A549 (cell line): ENCODE measurements around the gene PRPF8. TPM values are rescaled to one million over a fixed set of nuclear protein-coding genes. Genes with fewer than 3 reads are reported as not detected.

ENCODE experiments used
- ATAC-seq, 2 experiments: fragments of 200-7000 bp in 1 of 2; fragments of >200 bp in 1 of 2; cut with Nextera tagmentation in 1 of 2; cut with Tn5 transposase in 1 of 2; 3 replicates each; pipeline versions ENCODE4 v1.8.0 to v1.9.1; 2018 to 2020; ENCODE audit warnings: mild to moderate bottlenecking in 1 of 2, moderate library complexity in 1 of 2
- CTCF ChIA-PET: fragments of 300-600 bp; sonication (Branson Sonifier 250); formaldehyde crosslinking; extraction: SDS; loops from one replicate; lab custom pipeline; 2021; ENCODE audit warnings: antibody characterized with exemption, inconsistent platforms; lab: Yijun Ruan, JAX
- POLR2A ChIA-PET: fragments of 350-600 bp; formaldehyde crosslinking; extraction: SDS; loops from one replicate; lab custom pipeline; 2021; ENCODE audit warnings: antibody characterized with exemption, inconsistent platforms; lab: Yijun Ruan, JAX
- DNase-seq, 2 experiments: peaks; one replicate each; pipeline versions ENCODE4 v3.0.0 to v3.0.0-alpha.2; 2011 to 2016; ENCODE audit warnings: low read depth in 1 of 2, low spot score in 1 of 2
- FAIRE-seq: peaks from 2 replicates; lab custom pipeline; 2011; peaks lifted over from hg19 to GRCh38; lab: Jason Lieb, UNC
- H3K27ac ChIP-seq, 2 experiments: fragments of >200 bp; sonication (Bioruptor Twin); formaldehyde crosslinking; 3 replicates each; pipeline ENCODE4 v1.5.1; 2016 to 2017
- H3K4me1 ChIP-seq: fragments of >200 bp; sonication (Bioruptor Twin); formaldehyde crosslinking; 3 replicates; pipeline ENCODE4 v1.6.1; 2016
- H3K4me2 ChIP-seq: fragments of >200 bp; sonication (Bioruptor Twin); formaldehyde crosslinking; 3 replicates; pipeline ENCODE4 v1.6.1; 2016
- H3K4me3 ChIP-seq: fragments of >200 bp; sonication (Bioruptor Twin); formaldehyde crosslinking; 3 replicates; pipeline ENCODE4 v1.5.1; 2016
- H3K9me3 ChIP-seq: fragments of >200 bp; sonication (Bioruptor Twin); formaldehyde crosslinking; 3 replicates; pipeline ENCODE4 v1.6.1; 2016
- BHLHE40 ChIP-seq: IDR thresholded peaks from 2 replicates; pipeline ENCODE4 v1.6.1; 2012; ENCODE audit warnings: low read depth, low read length, inconsistent platforms
- CHD4 ChIP-seq: fragments of 200-600 bp; sonication (generic); IDR thresholded peaks from 2 replicates; pipeline ENCODE4 v1.6.1; 2016; ENCODE audit warnings: antibody characterized with exemption, mild to moderate bottlenecking, borderline replicate concordance
- EHF ChIP-seq: fragments of 250-450 bp; sonication (Bioruptor Pico); IDR thresholded peaks from 2 replicates; pipeline ENCODE4 v1.5.0; 2020; ENCODE audit warnings: mild to moderate bottlenecking
- ESRRA ChIP-seq: fragments of 150-350 bp; IDR thresholded peaks from 2 replicates; pipeline ENCODE4 v1.6.1; 2014; ENCODE audit warnings: mild to moderate bottlenecking, low read length, borderline replicate concordance
- FOXS1 ChIP-seq: fragments of 250-450 bp; sonication (Bioruptor Pico); IDR thresholded peaks from 2 replicates; pipeline ENCODE4 v1.5.0; 2020; ENCODE audit warnings: mild to moderate bottlenecking, moderate library complexity
- GATA3 ChIP-seq: IDR thresholded peaks from 2 replicates; pipeline ENCODE4 v1.6.1; 2012; ENCODE audit warnings: borderline replicate concordance
- HDAC2 ChIP-seq: fragments of 200-600 bp; sonication (generic); IDR thresholded peaks from 2 replicates; pipeline ENCODE4 v1.6.1; 2016
- HEYL ChIP-seq: fragments of 250-450 bp; sonication (Bioruptor Pico); IDR thresholded peaks from 2 replicates; pipeline ENCODE4 v1.8.0; 2021; ENCODE audit warnings: mild to moderate bottlenecking, moderate library complexity
- HOXA7 ChIP-seq: fragments of 250-450 bp; sonication (Bioruptor Pico); IDR thresholded peaks from 2 replicates; pipeline ENCODE4 v1.5.0; 2020; ENCODE audit warnings: mild to moderate bottlenecking, moderate library complexity
- KDM1A ChIP-seq: fragments of 200-600 bp; sonication (generic); IDR thresholded peaks from 2 replicates; pipeline ENCODE4 v1.6.1; 2016; ENCODE audit warnings: low read depth, mild to moderate bottlenecking
- MYC ChIP-seq: IDR thresholded peaks from 2 replicates; pipeline ENCODE4 v1.6.1; 2012; ENCODE audit warnings: mild to moderate bottlenecking, inconsistent platforms, low read length, improper control_type of control experiment, borderline replicate concordance
- NFE2L2 ChIP-seq: fragments of 150-350 bp; conservative IDR thresholded peaks from 2 replicates; pipeline ENCODE4 v1.6.1; 2014; ENCODE audit warnings: low read length
- NPAS2 ChIP-seq: fragments of 250-450 bp; sonication (Bioruptor Pico); IDR thresholded peaks from 2 replicates; pipeline ENCODE4 v1.8.0; 2022; ENCODE audit warnings: mild to moderate bottlenecking, moderate library complexity, borderline replicate concordance
- NR3C1 ChIP-seq: fragments of >200 bp; sonication (Bioruptor Twin); formaldehyde crosslinking; IDR thresholded peaks from 3 replicates; pipeline ENCODE4 v1.6.1; 2017
- POLR2AphosphoS2 ChIP-seq: conservative IDR thresholded peaks from 2 replicates; pipeline ENCODE4 v1.6.1; 2012; ENCODE audit warnings: low read length, improper control_type of control experiment, inconsistent platforms
- RAD21 ChIP-seq, 2 experiments: fragments of >200 bp in 1 of 2; sonication (Bioruptor Twin) in 1 of 2; formaldehyde crosslinking in 1 of 2; IDR thresholded peaks in 1 of 2; conservative IDR thresholded peaks in 1 of 2; 2 replicates in 1 of 2; 3 replicates in 1 of 2; pipeline ENCODE4 v1.6.1; 2012 to 2018; ENCODE audit warnings: inconsistent platforms in 1 of 2
- RFX5 ChIP-seq: fragments of 450-650 bp; IDR thresholded peaks from 2 replicates; pipeline ENCODE4 v1.7.1; 2014; ENCODE audit warnings: antibody characterized with exemption, mild to moderate bottlenecking, moderate library complexity
- RNF2 ChIP-seq: fragments of 200-600 bp; sonication (generic); IDR thresholded peaks from 2 replicates; pipeline ENCODE4 v1.6.1; 2016; ENCODE audit warnings: low read depth, mild to moderate bottlenecking, antibody characterized with exemption, moderate library complexity, borderline replicate concordance
- SMC3 ChIP-seq: fragments of >200 bp; sonication (Bioruptor Twin); formaldehyde crosslinking; IDR thresholded peaks from 3 replicates; pipeline ENCODE4 v1.6.1; 2018; ENCODE audit warnings: inconsistent platforms
- TFCP2L1 ChIP-seq: fragments of 250-450 bp; sonication (Bioruptor Pico); IDR thresholded peaks from 2 replicates; pipeline ENCODE4 v1.5.0; 2021; ENCODE audit warnings: mild to moderate bottlenecking
- ZFP36 ChIP-seq: fragments of 450-650 bp; IDR thresholded peaks from 2 replicates; pipeline ENCODE4 v1.6.1; 2014; ENCODE audit warnings: borderline replicate concordance; ENCODE audit not compliant: partially characterized antibody
- WGBS: methylation state at CpG from one replicate; pipeline ENCODE4 v1.1.6; 2017; ENCODE audit errors: missing lambda C conversion rate; 5-methylcytosine and 5-hydroxymethylcytosine counted together
- polyA plus RNA-seq, 4 experiments: library from polyadenylated mRNA; depleted of rRNA in 3 of 4; stranded (reverse); fragments of >200 nt; fragmentation: RNase III in 1 of 4; extraction: RNeasy Plus Mini Kit Qiagen cat#74134 plus additional on column Dnase treatment in 1 of 4; gene quantifications; 2 replicates in 3 of 4; 3 replicates in 1 of 4; pipeline ENCODE4 v1.2.3, GENCODE V29; 2011 to 2017
- TF ChIP-seq, protein P1 (sequence below): fragments of >200 bp; sonication (Bioruptor Twin); formaldehyde crosslinking; IDR thresholded peaks from 2 replicates; pipeline ENCODE4 v1.6.1; 2016
- TF ChIP-seq, protein P2 (sequence below): IDR thresholded peaks from 2 replicates; pipeline ENCODE4 v1.6.1; 2012
- TF ChIP-seq, protein P3 (sequence below): IDR thresholded peaks from 2 replicates; pipeline ENCODE4 v1.6.1; 2012
- TF ChIP-seq, protein P4 (sequence below): fragments of >200 bp; sonication (Bioruptor Twin); formaldehyde crosslinking; IDR thresholded peaks from 3 replicates; pipeline ENCODE4 v1.5.1; 2016

Gene PRPF8
- polyA plus RNA-seq, 2 of the 4 experiments (the other 2 are of a cell fraction): 234 to 263 TPM

DNA sequence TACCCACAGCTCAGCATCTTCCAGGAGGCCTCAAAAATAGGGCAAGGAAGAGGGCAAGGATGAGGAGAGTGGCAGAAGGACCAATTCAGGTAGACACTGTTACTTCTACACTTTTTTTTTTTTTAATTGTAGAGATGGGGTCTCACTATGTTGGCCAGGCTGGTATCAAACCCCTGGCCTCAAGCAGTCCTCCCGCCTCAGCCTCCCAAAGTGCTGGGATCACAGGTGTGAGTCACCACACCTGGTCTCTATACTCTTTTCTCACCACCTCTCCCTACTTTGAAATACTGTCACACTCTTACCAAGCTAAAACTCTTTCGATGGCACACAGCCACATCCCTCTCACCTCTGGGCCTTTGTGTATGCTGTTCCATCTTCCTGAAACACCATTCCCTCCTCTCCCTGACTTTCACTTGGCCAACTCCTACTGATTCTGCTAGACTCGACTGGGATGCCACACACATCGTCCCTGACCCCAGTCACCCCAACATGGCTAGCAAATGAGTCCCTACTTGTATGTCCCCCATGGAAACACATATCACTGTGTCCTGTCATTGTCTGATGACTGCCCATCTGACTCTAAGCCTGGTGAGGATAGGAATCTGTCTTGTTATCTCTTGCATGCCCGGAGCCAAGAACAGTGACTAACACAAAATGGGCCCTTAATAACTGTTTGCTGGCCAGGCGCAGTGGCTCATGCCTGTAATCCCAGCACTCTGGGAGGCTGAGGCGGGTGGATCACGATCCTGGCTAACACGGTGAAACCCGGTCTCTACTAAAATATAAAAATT lies 48.8 kb downstream of the PRPF8 start:
- no peak overlapping the region for H3K4me2 ChIP-seq
- no peak for ATAC-seq
- H3K4me1 ChIP-seq: peaks cover 9% of the 10 kb centered on the region; the same call in 2 of the 3 replicates
- 81% methylated on average over 10 of the region's 10 CpGs for WGBS
- ChIA-PET POLR2A (no interaction called here), CTCF (interaction anchor here (0.8 to 14.7 kb wide), 7 partner anchors 6 to 120 kb away, joined by 3 to 497 read pairs (median 6); partner anchors contain the start of genes PITPNA, RILP and SLC43A2)
- H3K4me3 ChIP-seq: no peak overlapping the region
- DNase-seq: no peak
- no peaks in the 10 kb centered on the region for H3K9me3 ChIP-seq
- H3K27ac ChIP-seq: no peak overlapping the region
- no peak for FAIRE-seq
- TF ChIP-seq ESRRA (no peak), EHF (no peak), TFCP2L1 (CRISPR knock-in tag) (no peak), RFX5 (no peak)

DNA sequence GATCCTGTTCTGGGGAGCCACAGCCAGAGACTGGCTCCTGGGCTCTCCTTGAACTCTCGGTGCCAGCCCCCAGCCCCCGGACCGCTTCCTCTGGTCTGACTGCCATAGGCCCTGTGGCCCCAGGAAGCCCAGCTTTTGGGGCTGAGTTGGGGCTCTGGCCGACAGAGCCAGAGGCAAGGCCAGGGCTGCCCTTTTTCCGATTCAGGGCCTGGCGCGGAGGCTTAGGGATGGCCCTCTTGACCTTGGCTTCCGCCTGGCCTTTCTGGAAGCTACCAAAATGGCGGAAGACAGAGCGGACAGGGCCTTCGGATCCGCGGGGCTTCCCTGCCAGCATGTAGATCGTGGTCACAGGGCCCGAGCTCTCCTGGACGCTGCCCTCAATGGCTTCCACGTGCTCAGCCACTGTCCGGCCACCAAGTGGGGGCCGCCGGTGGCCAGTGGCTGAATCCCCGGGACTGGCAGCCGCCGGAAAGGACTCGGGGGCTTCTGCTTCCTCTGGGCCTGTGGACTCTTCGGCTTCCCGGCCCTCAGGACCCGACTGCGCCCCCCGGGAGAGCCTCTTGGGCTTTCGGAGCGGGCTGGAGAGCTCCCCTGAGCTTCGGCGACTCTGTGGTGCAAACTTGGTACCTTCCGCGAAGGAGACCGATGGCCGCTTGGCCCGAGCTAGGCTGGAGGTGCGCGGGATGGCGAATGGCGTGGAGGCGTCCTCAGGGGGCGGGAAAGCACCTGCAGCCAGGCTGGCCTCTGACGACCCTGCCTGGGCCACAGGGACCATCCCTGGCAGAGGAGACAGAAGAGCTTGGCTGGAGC lies 49.6 kb downstream of the PRPF8 start:
- Histone ChIP-seq H3K4me3 (no peak overlapping the region), H3K4me1 (peaks cover 11% of the 10 kb centered on the region; the same call in 2 of the 3 replicates), H3K27ac (no peak overlapping the region), H3K9me3 (no peaks in the 10 kb centered on the region), H3K4me2 (no peak overlapping the region)
- WGBS: 86% methylated on average over 45 of the region's 45 CpGs
- POLR2A ChIA-PET: no interaction called here
- DNase-seq (no peak), FAIRE-seq (no peak), ATAC-seq (no peak)
- TF ChIP-seq HEYL (CRISPR knock-in tag): no peak
- no peak for TF ChIP-seq RAD21 (conservative IDR thresholded peaks at IDR 0.05 in 1 of 2, IDR thresholded peaks at IDR 0.05 in 1 of 2)
- no peak for TF ChIP-seq SMC3
- no peak for TF ChIP-seq MYC
- TF ChIP-seq POLR2AphosphoS2: no peak
- TF ChIP-seq, protein P1, sequence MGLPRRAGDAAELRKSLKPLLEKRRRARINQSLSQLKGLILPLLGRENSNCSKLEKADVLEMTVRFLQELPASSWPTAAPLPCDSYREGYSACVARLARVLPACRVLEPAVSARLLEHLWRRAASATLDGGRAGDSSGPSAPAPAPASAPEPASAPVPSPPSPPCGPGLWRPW: no peak
- no peak for TF ChIP-seq HOXA7 (CRISPR knock-in tag)
- TF ChIP-seq, protein P2, sequence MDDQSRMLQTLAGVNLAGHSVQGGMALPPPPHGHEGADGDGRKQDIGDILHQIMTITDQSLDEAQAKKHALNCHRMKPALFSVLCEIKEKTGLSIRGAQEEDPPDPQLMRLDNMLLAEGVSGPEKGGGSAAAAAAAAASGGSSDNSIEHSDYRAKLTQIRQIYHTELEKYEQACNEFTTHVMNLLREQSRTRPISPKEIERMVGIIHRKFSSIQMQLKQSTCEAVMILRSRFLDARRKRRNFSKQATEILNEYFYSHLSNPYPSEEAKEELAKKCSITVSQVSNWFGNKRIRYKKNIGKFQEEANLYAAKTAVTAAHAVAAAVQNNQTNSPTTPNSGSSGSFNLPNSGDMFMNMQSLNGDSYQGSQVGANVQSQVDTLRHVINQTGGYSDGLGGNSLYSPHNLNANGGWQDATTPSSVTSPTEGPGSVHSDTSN: no peak
- TF ChIP-seq NR3C1: no peak
- TF ChIP-seq FOXS1: no peak
- no peak for TF ChIP-seq CHD4
- TF ChIP-seq BHLHE40: no peak
- TF ChIP-seq GATA3: no peak
- TF ChIP-seq RFX5: no peak
- TF ChIP-seq TFCP2L1 (CRISPR knock-in tag): no peak
- TF ChIP-seq, protein P3, sequence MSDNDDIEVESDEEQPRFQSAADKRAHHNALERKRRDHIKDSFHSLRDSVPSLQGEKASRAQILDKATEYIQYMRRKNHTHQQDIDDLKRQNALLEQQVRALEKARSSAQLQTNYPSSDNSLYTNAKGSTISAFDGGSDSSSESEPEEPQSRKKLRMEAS: no peak
- no peak for TF ChIP-seq ZFP36
- TF ChIP-seq NFE2L2: no peak
- CTCF ChIA-PET: interaction anchor here (0.6 to 14.7 kb wide), 6 partner anchors 13 to 120 kb away, joined by 3 to 497 read pairs (median 6); partner anchors contain the start of genes PITPNA and RILP

DNA sequence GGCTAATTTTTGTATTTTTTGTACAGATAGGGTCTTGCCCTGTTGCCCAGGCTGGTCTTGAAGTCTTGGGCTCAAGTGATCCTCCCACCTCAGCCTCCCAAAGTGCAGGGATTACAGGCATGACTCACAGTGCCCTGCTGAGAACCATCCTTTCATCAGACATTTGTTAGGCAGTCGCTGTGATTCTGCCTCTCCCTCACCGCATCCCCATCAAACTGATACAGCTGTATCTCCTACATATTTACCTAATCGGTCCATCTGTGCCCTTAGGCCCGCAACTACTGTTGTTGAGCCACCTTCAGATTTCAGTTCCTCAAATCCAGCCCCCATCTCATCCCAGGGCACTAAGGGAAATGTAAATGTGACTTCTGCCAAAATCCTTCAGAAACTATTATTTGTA lies 54.0 kb downstream of the PRPF8 start:
- Histone ChIP-seq H3K4me1 (0 out of 3 replicates have a peak, but pooled peaks cover 4% of the 10 kb centered on the region), H3K27ac (no peak overlapping the region), H3K4me2 (no peak overlapping the region), H3K4me3 (no peak overlapping the region), H3K9me3 (no peaks in the 10 kb centered on the region)
- ChIA-PET CTCF (interaction anchor here (0.5 to 14.7 kb wide), 49 partner anchors 9 to 473 kb away, joined by 3 to 497 read pairs (median 5); partner anchors contain the start of genes CRK, INPP5K, MYO1C and PITPNA), POLR2A (interaction anchor here (0.6 to 3.4 kb wide), 6 partner anchors 41 to 175 kb away, joined by 3 to 49 read pairs (median 8); partner anchors contain the start of genes CRK, INPP5K and PITPNA)
- ATAC-seq: no peak
- DNase-seq: no peak
- WGBS: 48% methylated on average over 4 of the region's 4 CpGs
- no peak for FAIRE-seq
- TF ChIP-seq EHF (no peak), RNF2 (no peak), ESRRA (no peak), MYC (no peak), FOXS1 (no peak), GATA3 (no peak), NPAS2 (CRISPR knock-in tag) (no peak), HDAC2 (no peak), NR3C1 (no peak), KDM1A (no peak)
- TF ChIP-seq, protein P4, sequence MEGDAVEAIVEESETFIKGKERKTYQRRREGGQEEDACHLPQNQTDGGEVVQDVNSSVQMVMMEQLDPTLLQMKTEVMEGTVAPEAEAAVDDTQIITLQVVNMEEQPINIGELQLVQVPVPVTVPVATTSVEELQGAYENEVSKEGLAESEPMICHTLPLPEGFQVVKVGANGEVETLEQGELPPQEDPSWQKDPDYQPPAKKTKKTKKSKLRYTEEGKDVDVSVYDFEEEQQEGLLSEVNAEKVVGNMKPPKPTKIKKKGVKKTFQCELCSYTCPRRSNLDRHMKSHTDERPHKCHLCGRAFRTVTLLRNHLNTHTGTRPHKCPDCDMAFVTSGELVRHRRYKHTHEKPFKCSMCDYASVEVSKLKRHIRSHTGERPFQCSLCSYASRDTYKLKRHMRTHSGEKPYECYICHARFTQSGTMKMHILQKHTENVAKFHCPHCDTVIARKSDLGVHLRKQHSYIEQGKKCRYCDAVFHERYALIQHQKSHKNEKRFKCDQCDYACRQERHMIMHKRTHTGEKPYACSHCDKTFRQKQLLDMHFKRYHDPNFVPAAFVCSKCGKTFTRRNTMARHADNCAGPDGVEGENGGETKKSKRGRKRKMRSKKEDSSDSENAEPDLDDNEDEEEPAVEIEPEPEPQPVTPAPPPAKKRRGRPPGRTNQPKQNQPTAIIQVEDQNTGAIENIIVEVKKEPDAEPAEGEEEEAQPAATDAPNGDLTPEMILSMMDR: no peak
- TF ChIP-seq, protein P2: no peak
